WTC11 (cell line): Measurements from ENCODE around the gene SERPINA6. TPM values are rescaled to one million over a fixed set of nuclear protein-coding genes. Genes with fewer than 3 reads are reported as not detected.

Experiments used
- ATAC-seq: fragments of 200-7000 bp; cut with Tn5 transposase; 2 replicates; pipeline ENCODE4 v1.10.0; 2021; ENCODE audit warnings: mild to moderate bottlenecking, moderate library complexity
- CTCF ChIA-PET: fragments of 300-600 bp; sonication (Branson Sonifier 250); formaldehyde crosslinking; loops from one replicate; lab custom pipeline; 2021; ENCODE audit warnings: antibody characterized with exemption; lab: Charles Lee
- POLR2A ChIA-PET: fragments of 350-600 bp; sonication (Branson Sonifier 250); formaldehyde crosslinking; loops from one replicate; lab custom pipeline; 2021; ENCODE audit warnings: antibody characterized with exemption; lab: Charles Lee
- DNase-seq: peaks from one replicate; pipeline ENCODE4 v3.0.0; 2021; ENCODE audit warnings: low spot score
- H3K27ac Mint-ChIP-seq: 2 replicates; pipeline ENCODE4 v1.8.0; 2021; ENCODE audit warnings: mixed read lengths
- H3K27me3 Mint-ChIP-seq: 2 replicates; pipeline ENCODE4 v1.8.0; 2021; ENCODE audit warnings: low read depth, mild to moderate bottlenecking, moderate library complexity, mixed read lengths
- H3K36me3 Mint-ChIP-seq: 2 replicates; pipeline ENCODE4 v1.8.0; 2021; ENCODE audit warnings: mixed read lengths
- H3K4me1 Mint-ChIP-seq: 2 replicates; pipeline ENCODE4 v1.8.0; 2022; ENCODE audit warnings: mixed read lengths
- H3K4me3 Mint-ChIP-seq: 2 replicates; pipeline ENCODE4 v1.8.0; 2021; ENCODE audit warnings: mild to moderate bottlenecking, moderate library complexity, mixed read lengths
- H3K9me3 Mint-ChIP-seq: 2 replicates; pipeline ENCODE4 v1.8.0; 2021; ENCODE audit warnings: mixed read lengths
- ATF3 ChIP-seq: sonication (generic); formaldehyde crosslinking; conservative IDR thresholded peaks from 2 replicates; pipeline ENCODE4 v1.8.1; 2022; ENCODE audit warnings: mild to moderate bottlenecking, missing genetic modification reagents
- HMGXB4 ChIP-seq: sonication (generic); formaldehyde crosslinking; IDR thresholded peaks from 2 replicates; pipeline ENCODE4 v1.8.1; 2023; ENCODE audit warnings: mild to moderate bottlenecking, moderate library complexity, missing genetic modification reagents
- IRF1 ChIP-seq: sonication (generic); formaldehyde crosslinking; IDR thresholded peaks from 2 replicates; pipeline ENCODE4 v1.8.0; 2023; ENCODE audit warnings: missing genetic modification reagents
- JAZF1 ChIP-seq: fragments of 250-450 bp; sonication (Bioruptor Pico); IDR thresholded peaks from 2 replicates; pipeline ENCODE4 v1.9.0; 2021; ENCODE audit warnings: moderate library complexity, mild to moderate bottlenecking, inconsistent platforms
- JUN ChIP-seq: sonication (generic); formaldehyde crosslinking; IDR thresholded peaks from 2 replicates; pipeline ENCODE4 v1.8.0; 2023; ENCODE audit warnings: mild to moderate bottlenecking, missing genetic modification reagents
- NR1H2 ChIP-seq: sonication (generic); formaldehyde crosslinking; IDR thresholded peaks from 2 replicates; pipeline ENCODE4 v1.9.0; 2021; ENCODE audit warnings: mild to moderate bottlenecking, moderate library complexity, missing genetic modification reagents
- PRDM15 ChIP-seq: sonication (generic); formaldehyde crosslinking; IDR thresholded peaks from 2 replicates; pipeline ENCODE4 v1.8.0; 2022; ENCODE audit warnings: missing genetic modification reagents
- PRRX2 ChIP-seq: fragments of 250-450 bp; sonication (Bioruptor Pico); IDR thresholded peaks from 2 replicates; pipeline ENCODE4 v1.8.0; 2021; ENCODE audit warnings: mild to moderate bottlenecking
- TP53 ChIP-seq: sonication (generic); formaldehyde crosslinking; IDR thresholded peaks from 2 replicates; pipeline ENCODE4 v1.8.1; 2023; ENCODE audit warnings: mild to moderate bottlenecking, missing genetic modification reagents
- ZBTB21 ChIP-seq: sonication (generic); formaldehyde crosslinking; IDR thresholded peaks from 2 replicates; pipeline ENCODE4 v1.8.1; 2023; ENCODE audit warnings: mild to moderate bottlenecking, missing genetic modification reagents, borderline replicate concordance
- ZBTB43 ChIP-seq: sonication (generic); formaldehyde crosslinking; IDR thresholded peaks from 2 replicates; pipeline ENCODE4 v1.8.1; 2023; ENCODE audit warnings: mild to moderate bottlenecking, missing genetic modification reagents
- ZNF219 ChIP-seq: sonication (generic); formaldehyde crosslinking; IDR thresholded peaks from 2 replicates; pipeline ENCODE4 v1.8.0; 2023; ENCODE audit warnings: missing genetic modification reagents, mild to moderate bottlenecking, borderline replicate concordance
- ZNF317 ChIP-seq: sonication (generic); formaldehyde crosslinking; IDR thresholded peaks from 2 replicates; pipeline ENCODE4 v1.8.1; 2023; ENCODE audit warnings: low read depth, mild to moderate bottlenecking, moderate library complexity, missing genetic modification reagents, borderline replicate concordance
- ZNF416 ChIP-seq: fragments of 250-450 bp; sonication (Bioruptor Pico); IDR thresholded peaks from 2 replicates; pipeline ENCODE4 v1.9.0; 2021; ENCODE audit warnings: mild to moderate bottlenecking, inconsistent platforms
- ZNF425 ChIP-seq: fragments of 250-450 bp; sonication (Bioruptor Pico); conservative IDR thresholded peaks from 2 replicates; pipeline ENCODE4 v1.9.0; 2021; ENCODE audit warnings: mild to moderate bottlenecking
- total RNA-seq: library from RNA; stranded (reverse); gene quantifications from 3 replicates; pipeline ENCODE4 v1.2.3, GENCODE V29; 2021
- TF ChIP-seq, protein P1 (sequence below): sonication (generic); formaldehyde crosslinking; IDR thresholded peaks from 2 replicates; pipeline ENCODE4 v1.8.1; 2022; ENCODE audit warnings: low read depth, mild to moderate bottlenecking, moderate library complexity, missing genetic modification reagents, borderline replicate concordance

The SERPINA6 gene
- total RNA-seq, 1 experiment from 2014 or later, result 0.15 TPM

GRCh38 chr14:94332063-94332583, 9.0 kb upstream of the SERPINA6 start (continued):
- no peak for TF ChIP-seq ZNF219 (CRISPR knock-in tag)
- TF ChIP-seq, protein P1, sequence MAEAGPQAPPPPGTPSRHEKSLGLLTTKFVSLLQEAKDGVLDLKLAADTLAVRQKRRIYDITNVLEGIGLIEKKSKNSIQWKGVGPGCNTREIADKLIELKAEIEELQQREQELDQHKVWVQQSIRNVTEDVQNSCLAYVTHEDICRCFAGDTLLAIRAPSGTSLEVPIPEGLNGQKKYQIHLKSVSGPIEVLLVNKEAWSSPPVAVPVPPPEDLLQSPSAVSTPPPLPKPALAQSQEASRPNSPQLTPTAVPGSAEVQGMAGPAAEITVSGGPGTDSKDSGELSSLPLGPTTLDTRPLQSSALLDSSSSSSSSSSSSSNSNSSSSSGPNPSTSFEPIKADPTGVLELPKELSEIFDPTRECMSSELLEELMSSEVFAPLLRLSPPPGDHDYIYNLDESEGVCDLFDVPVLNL (CRISPR knock-in tag), result no peak

DNA sequence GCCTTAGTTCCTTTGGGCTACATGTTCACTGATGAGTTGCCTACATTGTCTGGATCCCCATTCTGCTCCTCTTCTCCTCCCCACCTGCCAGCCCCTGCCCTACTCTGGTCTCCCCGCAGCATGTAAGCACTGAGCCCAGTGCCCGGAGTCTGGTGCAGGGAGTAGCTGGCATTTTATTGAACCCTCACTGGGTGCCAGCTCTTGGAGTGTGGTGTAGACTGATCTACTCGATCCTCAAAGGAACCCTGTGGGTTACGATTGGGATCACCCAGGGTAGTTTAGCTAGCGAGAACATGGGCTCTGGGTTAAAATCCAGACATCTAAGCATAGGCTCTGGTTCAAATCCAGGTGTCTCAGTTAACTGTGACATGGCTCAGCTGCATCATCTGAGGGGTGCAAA, 8.3 kb upstream of the SERPINA6 start:
- no peaks in the 10 kb centered on the region for H3K36me3 Mint-ChIP-seq
- H3K9me3 Mint-ChIP-seq, result peaks cover 7% of the 10 kb centered on the region
- peaks cover 6% of the 10 kb centered on the region for H3K4me1 Mint-ChIP-seq
- no peak overlapping the region for H3K4me3 Mint-ChIP-seq
- no peak for TF ChIP-seq ZBTB43 (CRISPR knock-in tag)
- TF ChIP-seq ZNF317 (CRISPR knock-in tag), result no peak
- no peak for TF ChIP-seq PRRX2 (CRISPR knock-in tag)
- no peak for TF ChIP-seq JAZF1 (CRISPR knock-in tag)
- no peak for TF ChIP-seq JUN (CRISPR knock-in tag)
- no peak for TF ChIP-seq PRDM15
- no peak for TF ChIP-seq IRF1
- TF ChIP-seq ZBTB21, result no peak
- no peak for TF ChIP-seq TP53 (CRISPR knock-in tag)
- no peak for TF ChIP-seq ZNF425
- TF ChIP-seq NR1H2 (CRISPR knock-in tag), result no peak
- TF ChIP-seq ATF3, result no peak
- no peak for TF ChIP-seq ZNF416 (CRISPR knock-in tag)
- no peak for TF ChIP-seq HMGXB4
- CTCF ChIA-PET, result no interaction called here
- no peak overlapping the region for H3K27ac Mint-ChIP-seq
- DNase-seq, result no peak
- POLR2A ChIA-PET, result no interaction called here
- H3K27me3 Mint-ChIP-seq, result no peaks in the 10 kb centered on the region
- ATAC-seq, result no peak
